Measurements from ENCODE around the gene TSPAN15. TPM values are rescaled to one million over a fixed set of nuclear protein-coding genes. Genes with fewer than 3 reads are reported as not detected.

TSPAN15 gene
- total RNA-seq, 6 experiments from 2014 or later: 2.3 to 8.3 (median 3.3) TPM

DNA sequence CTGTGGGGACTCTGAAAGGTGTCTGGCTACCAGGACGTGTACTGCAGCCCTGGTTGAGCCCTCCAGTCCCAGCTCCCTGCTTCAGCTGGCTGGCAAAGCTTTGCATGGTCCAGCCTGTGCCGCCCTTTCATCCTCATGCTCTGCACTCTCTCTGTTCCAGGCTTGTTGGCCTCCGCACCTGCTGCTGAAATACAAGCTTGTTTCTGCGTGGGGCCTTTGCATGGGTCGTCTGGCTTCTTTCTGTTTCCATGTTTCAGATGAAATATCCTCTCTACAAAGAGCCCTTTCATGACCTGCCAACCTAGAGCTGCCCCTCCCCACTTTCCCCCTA, 45.9 kb downstream of the TSPAN15 start:
- no peaks in the 10 kb centered on the region for H3K36me3 ChIP-seq
- H3K27me3 ChIP-seq: no peaks in the 10 kb centered on the region
- H3K9me3 ChIP-seq: no peaks in the 10 kb centered on the region
- H3K4me1 ChIP-seq: no peaks in the 10 kb centered on the region
- DNase-seq: peak in 1 of 3 donors; percentile 24
- no peak overlapping the region for H3K27ac ChIP-seq
- intact Hi-C loops (cut with DNase I): no loop called here
- no peak overlapping the region for H3K4me3 ChIP-seq
- no peak for ATAC-seq
- 63% methylated on average over 2 of the region's 5 CpGs for WGBS (ENCODE audit: insufficient coverage, low coverage, low lambda C conversion rate, missing lambda C conversion rate)
- TF ChIP-seq, protein P1, sequence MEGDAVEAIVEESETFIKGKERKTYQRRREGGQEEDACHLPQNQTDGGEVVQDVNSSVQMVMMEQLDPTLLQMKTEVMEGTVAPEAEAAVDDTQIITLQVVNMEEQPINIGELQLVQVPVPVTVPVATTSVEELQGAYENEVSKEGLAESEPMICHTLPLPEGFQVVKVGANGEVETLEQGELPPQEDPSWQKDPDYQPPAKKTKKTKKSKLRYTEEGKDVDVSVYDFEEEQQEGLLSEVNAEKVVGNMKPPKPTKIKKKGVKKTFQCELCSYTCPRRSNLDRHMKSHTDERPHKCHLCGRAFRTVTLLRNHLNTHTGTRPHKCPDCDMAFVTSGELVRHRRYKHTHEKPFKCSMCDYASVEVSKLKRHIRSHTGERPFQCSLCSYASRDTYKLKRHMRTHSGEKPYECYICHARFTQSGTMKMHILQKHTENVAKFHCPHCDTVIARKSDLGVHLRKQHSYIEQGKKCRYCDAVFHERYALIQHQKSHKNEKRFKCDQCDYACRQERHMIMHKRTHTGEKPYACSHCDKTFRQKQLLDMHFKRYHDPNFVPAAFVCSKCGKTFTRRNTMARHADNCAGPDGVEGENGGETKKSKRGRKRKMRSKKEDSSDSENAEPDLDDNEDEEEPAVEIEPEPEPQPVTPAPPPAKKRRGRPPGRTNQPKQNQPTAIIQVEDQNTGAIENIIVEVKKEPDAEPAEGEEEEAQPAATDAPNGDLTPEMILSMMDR (IDR thresholded peaks at IDR 0.05): no peak
- no peak for TF ChIP-seq POLR2A (IDR thresholded peaks at IDR 0.05)

- DNase-seq (peak in 2 of 3 donors; percentile 25 to 39), ATAC-seq (peak; percentile 52 to 78 (median 68))
- Histone ChIP-seq H3K27me3 (no peaks in the 10 kb centered on the region), H3K9me3 (no peaks in the 10 kb centered on the region), H3K4me1 (no peaks in the 10 kb centered on the region), H3K27ac (no peak overlapping the region), H3K4me3 (no peak overlapping the region), H3K36me3 (no peaks in the 10 kb centered on the region)
- TF ChIP-seq POLR2A (IDR thresholded peaks at IDR 0.05): no peak
- TF ChIP-seq, protein P1 (IDR thresholded peaks at IDR 0.05): no peak
- 45% methylated on average over 2 of the region's 11 CpGs for WGBS (ENCODE audit: insufficient coverage, low coverage, low lambda C conversion rate, missing lambda C conversion rate)
- intact Hi-C loops (cut with DNase I): no loop called here
These were observed 46.5 kb downstream of the TSPAN15 start for GRCh38 chr10:69497611-69498390.

DNA sequence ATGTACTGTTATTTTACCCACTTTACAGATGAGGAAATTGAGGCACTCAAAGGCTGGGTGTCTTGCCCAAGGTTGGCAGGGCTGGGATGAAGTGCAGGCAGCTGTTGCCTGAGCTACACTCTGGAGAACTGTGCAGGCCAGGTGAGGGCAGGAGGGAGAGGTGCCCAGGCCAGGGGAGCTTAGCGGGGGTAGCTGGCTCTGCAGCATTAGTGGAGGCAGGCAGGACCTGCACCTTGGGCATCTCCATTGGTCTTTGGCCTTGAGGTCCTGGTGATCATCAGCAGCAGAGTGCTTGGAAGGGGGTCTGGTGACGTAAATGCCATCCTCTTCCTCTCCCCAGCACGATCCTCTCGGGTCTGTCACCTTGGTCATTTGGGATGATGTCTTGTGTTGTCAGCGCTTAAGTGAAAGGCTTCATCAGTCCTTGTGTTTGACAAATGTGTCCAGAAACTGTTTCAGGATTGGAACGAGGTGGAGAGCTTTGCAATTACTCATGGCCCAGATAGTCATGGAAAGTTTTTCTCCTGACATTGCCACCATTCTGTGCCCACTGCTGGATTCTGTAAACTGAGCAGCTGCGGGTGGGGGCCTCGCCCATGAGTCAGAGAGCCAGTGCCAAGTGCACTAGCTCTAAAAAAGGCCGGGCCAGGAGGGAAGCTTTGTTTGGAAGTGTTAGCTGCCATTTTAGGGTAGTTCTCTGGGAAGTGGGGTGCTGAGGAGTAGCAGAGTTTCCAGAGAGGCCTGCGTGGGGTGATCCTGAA, 47.6 kb downstream of the TSPAN15 start:
- 72% methylated on average over 5 of the region's 10 CpGs for WGBS (ENCODE audit: insufficient coverage, low coverage, low lambda C conversion rate, missing lambda C conversion rate)
- Histone ChIP-seq H3K4me3 (no peak overlapping the region), H3K9me3 (no peaks in the 10 kb centered on the region), H3K4me1 (no peaks in the 10 kb centered on the region), H3K27ac (no peak overlapping the region), H3K27me3 (no peaks in the 10 kb centered on the region), H3K36me3 (no peaks in the 10 kb centered on the region)
- ATAC-seq: no peak
- TF ChIP-seq, protein P1 (IDR thresholded peaks at IDR 0.05): no peak
- TF ChIP-seq POLR2A (IDR thresholded peaks at IDR 0.05): no peak
- no peak for DNase-seq
- intact Hi-C loops (cut with DNase I): no loop called here

DNA sequence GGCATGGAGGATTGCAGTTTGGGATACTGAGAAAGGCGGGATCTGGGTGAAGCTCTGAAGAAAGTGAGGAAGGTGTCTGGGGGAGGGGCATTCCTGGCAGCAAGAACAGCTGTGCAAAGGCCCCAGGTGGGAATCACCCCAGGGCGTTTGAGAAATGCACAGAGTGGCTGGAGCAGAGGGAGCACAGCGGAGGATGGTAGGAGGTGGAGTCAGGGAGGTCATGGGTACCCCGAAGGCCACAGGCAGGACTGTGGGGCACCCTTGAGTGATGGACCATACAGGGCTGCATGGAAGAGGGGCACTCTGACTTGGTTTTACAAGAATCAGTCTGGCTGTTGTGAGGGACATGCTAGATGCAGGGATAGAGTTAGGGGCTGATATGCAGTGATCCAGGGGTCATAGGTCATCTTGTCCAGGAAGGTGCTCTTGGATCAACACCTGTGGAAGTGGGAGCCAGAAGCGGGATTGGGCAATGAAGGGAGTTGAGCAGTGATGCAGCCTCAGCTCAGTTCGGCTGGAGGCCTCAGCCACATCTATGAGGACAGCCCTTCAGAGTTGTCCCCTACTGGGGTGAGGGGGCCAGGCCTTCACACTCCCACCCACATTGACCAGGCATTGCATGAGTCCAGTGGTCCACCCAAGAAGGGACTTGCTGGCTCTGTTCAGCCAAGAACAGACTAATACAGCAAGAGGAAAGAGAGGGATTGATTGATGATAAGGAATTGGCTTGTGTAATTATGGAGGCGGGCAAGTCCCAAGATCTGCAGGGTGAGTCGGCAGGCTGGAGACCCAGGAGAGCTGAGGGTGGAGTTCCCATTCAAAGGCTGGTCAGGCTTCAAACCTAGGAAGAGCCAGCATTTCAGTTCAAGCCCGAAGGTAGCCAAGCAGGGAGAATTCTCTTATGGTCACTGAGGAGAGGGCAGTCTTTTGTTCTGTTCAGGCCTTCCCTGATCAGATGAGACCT, 48.7 kb downstream of the TSPAN15 start:
- Histone ChIP-seq H3K27ac (no peak overlapping the region), H3K27me3 (no peaks in the 10 kb centered on the region), H3K36me3 (no peaks in the 10 kb centered on the region), H3K9me3 (no peaks in the 10 kb centered on the region), H3K4me3 (no peak overlapping the region), H3K4me1 (no peaks in the 10 kb centered on the region)
- ATAC-seq (no peak), DNase-seq (no peak)
- intact Hi-C loops (cut with DNase I): loop anchor here in 1 of 2 donors (5.0 kb wide), 1 partner anchor 73 kb away; no protein-coding TSS in a partner anchor
- TF ChIP-seq POLR2A (IDR thresholded peaks at IDR 0.05): no peak
- TF ChIP-seq, protein P1 (IDR thresholded peaks at IDR 0.05): no peak
- WGBS (ENCODE audit: insufficient coverage, low coverage, low lambda C conversion rate, missing lambda C conversion rate): 75% methylated on average over 4 of the region's 9 CpGs

All from right lobe of liver (tissue), 6 donors.